MM.1S (cell line): ENCODE measurements around the gene CHST5.

Experiments
- CTCF ChIP-seq: fragments of 300-600 bp; sonication (generic); IDR thresholded peaks from 2 replicates; pipeline ENCODE4 v1.5.1; 2016; ENCODE audit warnings: antibody characterized with exemption, low read length, mixed read lengths
- EZH2 ChIP-seq: fragments of 300-600 bp; sonication (generic); optimal IDR thresholded peaks from 2 replicates; pipeline ENCODE3; 2017; ENCODE audit warnings: low read depth, mild to moderate bottlenecking, antibody characterized with exemption, low read length, mixed read lengths

- TF ChIP-seq CTCF (no peak), EZH2 (no peak)
Measured at GRCh38 chr16:75532142-75532765, 3.7 kb downstream of the CHST5 start.
